Measurements from ENCODE around the gene PITX1. TPM values are rescaled to one million over a fixed set of nuclear protein-coding genes. Genes with fewer than 3 reads are reported as not detected.

Gene PITX1
- total and polyA plus RNA-seq, 2 donors (not counting 3 experiments of a cell fraction or from before 2014, with no cell fraction given): 0.48 to 6.0 TPM

DNA sequence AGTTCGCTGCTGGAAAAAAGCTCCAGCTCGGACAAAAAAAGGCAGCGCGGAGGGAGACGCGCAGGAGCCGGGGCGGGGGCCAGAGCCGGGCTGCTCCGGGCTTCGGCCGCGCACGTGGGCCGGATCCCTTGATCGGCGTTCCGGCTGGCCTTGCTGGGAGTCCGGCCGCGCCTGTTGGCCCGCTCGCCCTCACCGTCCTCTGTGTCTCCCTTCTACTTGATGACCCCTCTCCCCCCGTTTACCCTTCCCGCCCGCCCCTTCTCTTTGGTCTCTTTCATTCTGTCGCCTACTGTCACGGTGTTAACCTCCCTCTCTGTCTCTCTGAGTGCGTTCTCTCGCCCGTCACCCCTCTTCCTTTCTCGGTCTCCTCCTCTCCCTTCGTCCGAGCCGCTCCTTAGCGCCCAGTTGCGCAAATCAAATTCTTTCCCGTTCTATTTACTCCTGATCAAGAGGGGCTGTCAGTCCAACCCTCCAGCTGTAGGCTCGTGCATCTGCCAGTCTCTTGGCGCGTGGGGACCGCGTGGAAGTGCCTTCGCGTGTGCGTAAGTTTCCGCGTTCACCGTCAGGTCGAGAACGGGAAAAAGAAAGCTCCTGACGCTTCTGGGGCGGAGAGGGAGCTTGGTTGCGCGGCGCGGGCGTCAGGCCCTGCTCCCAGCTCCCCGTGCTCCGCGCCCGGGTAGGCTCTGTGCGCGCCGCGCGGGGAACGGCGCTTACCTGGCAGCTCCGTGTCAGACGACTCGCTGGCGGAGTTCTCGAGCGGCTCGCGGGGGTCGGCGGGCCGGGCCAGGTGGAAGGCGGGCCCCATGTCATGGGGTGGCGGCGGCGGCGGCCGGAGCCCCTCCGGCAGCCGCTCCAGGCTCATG is 798 bp downstream of the PITX1 start:
- no peak overlapping the region for H2AFZ ChIP-seq (ENCODE audit: low read depth, low read length)
- H3K27me3 ChIP-seq (ENCODE audit: control insufficient read depth in 2 of 2, insufficient read depth in 2 of 2, low read length in 2 of 2): peaks cover 82 to 95% of the 10 kb centered on the region in 2 experiments
- peak; percentile 30 for DNase-seq (ENCODE audit: low read depth, low spot score)
- dilution Hi-C loops (cut with MboI; ENCODE audit: extremely low pct_ligation_motif_present, low sequenced_read_pairs) (no loop called here), intact Hi-C loops (cut with micrococcal nuclease) (loop anchor here (5.0 kb wide), 1 partner anchor 299 kb away; no protein-coding TSS in a partner anchor)
- no peaks in the 10 kb centered on the region for H3K79me2 ChIP-seq (ENCODE audit: control insufficient read depth, insufficient read depth, low read length)
- no peak overlapping the region for H3K9ac ChIP-seq (replicated peaks; ENCODE audit: extremely low read depth, insufficient read depth, low read length)
- BruUV-seq (replicated peaks): no TSS peak
- FAIRE-seq: no peak
- ChIA-PET CTCF (interaction anchor here (1.1 kb wide), 1 partner anchor 300 kb away, joined by 3 read pairs; no protein-coding TSS in a partner anchor), POLR2A (no interaction called here)
- H3K4me3 ChIP-seq (replicated peaks in 1 of 3; ENCODE audit: insufficient read depth in 1 of 3, low read depth in 1 of 3, low read length in 3 of 3): peak overlapping the region in 1 of 3 experiments; percentile 25
- no peaks in the 10 kb centered on the region for H3K9me3 ChIP-seq (replicated peaks; ENCODE audit: control insufficient read depth, insufficient read depth, low read length)
- TF ChIP-seq EZH2 (IDR thresholded peaks at IDR 0.05; ENCODE audit: borderline replicate concordance, low read depth, low read length, severe bottlenecking): peak; percentile 99
- TF ChIP-seq POLR2A (IDR thresholded peaks at IDR 0.05; ENCODE audit: low read depth, low read length): no peak
- peaks cover 5% of the 10 kb centered on the region for H3K4me1 ChIP-seq (ENCODE audit: control insufficient read depth, extremely low read depth, insufficient read depth, low read length)
- no peaks in the 10 kb centered on the region for H4K20me1 ChIP-seq (replicated peaks; ENCODE audit: control insufficient read depth, extremely low read depth, insufficient read depth, low read length)
- H3K27ac ChIP-seq (ENCODE audit: insufficient read depth, low read depth, low read length): no peak overlapping the region
- peak overlapping the region; percentile 20 for H3K4me2 ChIP-seq (ENCODE audit: insufficient read depth, low read length)
- no peaks in the 10 kb centered on the region for H3K36me3 ChIP-seq (ENCODE audit: control insufficient read depth in 2 of 2, extremely low read depth in 1 of 2, insufficient read depth in 2 of 2, low read length in 2 of 2)
- no peaks in the 10 kb centered on the region for H3K9me1 ChIP-seq (replicated peaks; ENCODE audit: control insufficient read depth, extremely low read depth, insufficient read depth, low read length)

DNA sequence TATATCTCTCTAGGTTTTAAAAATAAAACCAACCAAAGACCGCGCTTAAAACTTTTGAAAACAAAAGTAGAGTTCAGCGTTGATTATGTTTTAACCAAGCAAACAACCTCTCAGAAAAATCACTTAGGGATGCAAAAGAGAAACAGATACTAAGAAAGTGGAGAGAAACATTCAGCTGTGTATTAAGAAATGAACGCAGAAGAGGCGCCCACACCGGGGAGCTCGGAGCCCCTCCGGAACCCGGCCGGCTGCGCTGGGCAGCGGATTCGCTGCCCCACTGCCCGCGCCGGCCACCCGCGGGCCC is 1.4 kb downstream of the PITX1 start:
- Histone ChIP-seq H3K27ac (ENCODE audit: insufficient read depth, low read depth, low read length) (no peak overlapping the region), H3K9ac (replicated peaks; ENCODE audit: extremely low read depth, insufficient read depth, low read length) (no peak overlapping the region), H3K79me2 (ENCODE audit: control insufficient read depth, insufficient read depth, low read length) (no peaks in the 10 kb centered on the region), H3K4me3 (replicated peaks in 1 of 3; ENCODE audit: insufficient read depth in 1 of 3, low read depth in 1 of 3, low read length in 3 of 3) (no peak overlapping the region), H2AFZ (ENCODE audit: low read depth, low read length) (no peak overlapping the region), H3K9me1 (replicated peaks; ENCODE audit: control insufficient read depth, extremely low read depth, insufficient read depth, low read length) (no peaks in the 10 kb centered on the region), H3K4me1 (ENCODE audit: control insufficient read depth, extremely low read depth, insufficient read depth, low read length) (peaks cover 5% of the 10 kb centered on the region), H4K20me1 (replicated peaks; ENCODE audit: control insufficient read depth, extremely low read depth, insufficient read depth, low read length) (no peaks in the 10 kb centered on the region), H3K9me3 (replicated peaks; ENCODE audit: control insufficient read depth, insufficient read depth, low read length) (no peaks in the 10 kb centered on the region), H3K27me3 (ENCODE audit: control insufficient read depth in 2 of 2, insufficient read depth in 2 of 2, low read length in 2 of 2) (peaks cover 81 to 95% of the 10 kb centered on the region in 2 experiments), H3K4me2 (ENCODE audit: insufficient read depth, low read length) (peak overlapping the region; percentile 20), H3K36me3 (ENCODE audit: control insufficient read depth in 2 of 2, extremely low read depth in 1 of 2, insufficient read depth in 2 of 2, low read length in 2 of 2) (no peaks in the 10 kb centered on the region)
- CTCF ChIA-PET: interaction anchor here (0.7 to 1.1 kb wide), 2 partner anchors 10 to 300 kb away, joined by 3 read pairs; no protein-coding TSS in a partner anchor
- DNase-seq (ENCODE audit: low read depth, low spot score): no peak
- dilution Hi-C loops (cut with MboI; ENCODE audit: extremely low pct_ligation_motif_present, low sequenced_read_pairs): no loop called here
- intact Hi-C loops (cut with micrococcal nuclease): loop anchor here (5.0 kb wide), 1 partner anchor 300 kb away; no protein-coding TSS in a partner anchor
- no peak for TF ChIP-seq FOS (IDR thresholded peaks at IDR 0.05; ENCODE audit: borderline replicate concordance, insufficient read depth, low read length)
- FAIRE-seq: no peak
- BruUV-seq (replicated peaks): no TSS peak
- POLR2A ChIA-PET: no interaction called here
